RWPE2 (cell line): ENCODE results near the gene TMEM170B.

Experiments
- ATAC-seq: fragments of 200-7000 bp; cut with Tn5 transposase; 3 replicates; pipeline ENCODE4 v1.9.1; 2021; ENCODE audit warnings: low read depth
- DNase-seq: peaks from one replicate; pipeline ENCODE4 v3.0.0-alpha.2; 2020; ENCODE audit warnings: low spot score
- H3K27ac ChIP-seq: fragments of 450-650 bp; 2 replicates; pipeline ENCODE4 v1.5.1; 2017; ENCODE audit warnings: mild to moderate bottlenecking; ENCODE audit not compliant: poor library complexity, severe bottlenecking
- H3K27me3 ChIP-seq: fragments of 250-450 bp; sonication (Bioruptor Pico); 2 replicates; pipeline ENCODE4 v1.5.1; 2021; ENCODE audit warnings: mild to moderate bottlenecking, moderate library complexity; ENCODE audit not compliant: insufficient read depth, poor library complexity, severe bottlenecking
- H3K36me3 ChIP-seq: fragments of 250-450 bp; sonication (Bioruptor Pico); 2 replicates; pipeline ENCODE4 v1.5.1; 2020; ENCODE audit warnings: low read depth, mild to moderate bottlenecking, moderate library complexity
- H3K4me1 ChIP-seq: fragments of 250-450 bp; sonication (Bioruptor Pico); 2 replicates; pipeline ENCODE4 v1.5.1; 2021; ENCODE audit warnings: mild to moderate bottlenecking, moderate library complexity; ENCODE audit not compliant: insufficient read depth, poor library complexity, severe bottlenecking
- H3K4me3 ChIP-seq: fragments of 250-450 bp; sonication (Bioruptor Pico); 2 replicates; pipeline ENCODE4 v1.5.1; 2021; ENCODE audit warnings: mild to moderate bottlenecking, moderate library complexity; ENCODE audit not compliant: severe bottlenecking
- H3K9me3 ChIP-seq: fragments of 250-450 bp; sonication (Bioruptor Pico); 2 replicates; pipeline ENCODE4 v1.5.1; 2021; ENCODE audit warnings: mild to moderate bottlenecking, moderate library complexity; ENCODE audit not compliant: severe bottlenecking
- TF ChIP-seq, protein P1 (sequence below): fragments of 450-650 bp; IDR thresholded peaks from one replicate; pipeline ENCODE4 v1.5.1; 2017; ENCODE audit warnings: mild to moderate bottlenecking, moderate library complexity; ENCODE audit not compliant: poor library complexity, severe bottlenecking

Gene TMEM170B

DNA sequence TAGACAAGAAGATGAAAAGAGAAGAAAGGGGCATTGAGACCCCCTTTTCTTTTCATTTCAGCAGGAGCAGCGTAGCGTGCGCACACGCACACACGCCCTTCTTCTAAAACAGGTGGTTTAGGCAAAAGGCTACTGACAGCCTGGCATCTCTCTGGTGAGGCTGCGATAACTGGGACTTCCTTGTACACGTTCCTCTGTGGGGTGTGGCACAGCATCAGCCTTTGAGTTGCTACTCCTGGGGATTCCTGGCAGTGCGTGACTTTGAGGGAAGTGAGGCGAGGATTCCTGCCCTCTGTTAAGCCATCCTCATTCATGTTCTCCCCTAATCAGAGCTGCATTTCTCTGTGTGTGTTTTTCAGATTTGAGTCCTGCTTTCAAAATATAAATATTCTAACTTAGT is 94.7 kb downstream of the TMEM170B start:
- Histone ChIP-seq H3K36me3 (no peaks in the 10 kb centered on the region), H3K27me3 (no peaks in the 10 kb centered on the region), H3K27ac (no peak overlapping the region), H3K9me3 (no peaks in the 10 kb centered on the region), H3K4me3 (no peak overlapping the region), H3K4me1 (no peaks in the 10 kb centered on the region)
- DNase-seq = no peak
- TF ChIP-seq, protein P1, sequence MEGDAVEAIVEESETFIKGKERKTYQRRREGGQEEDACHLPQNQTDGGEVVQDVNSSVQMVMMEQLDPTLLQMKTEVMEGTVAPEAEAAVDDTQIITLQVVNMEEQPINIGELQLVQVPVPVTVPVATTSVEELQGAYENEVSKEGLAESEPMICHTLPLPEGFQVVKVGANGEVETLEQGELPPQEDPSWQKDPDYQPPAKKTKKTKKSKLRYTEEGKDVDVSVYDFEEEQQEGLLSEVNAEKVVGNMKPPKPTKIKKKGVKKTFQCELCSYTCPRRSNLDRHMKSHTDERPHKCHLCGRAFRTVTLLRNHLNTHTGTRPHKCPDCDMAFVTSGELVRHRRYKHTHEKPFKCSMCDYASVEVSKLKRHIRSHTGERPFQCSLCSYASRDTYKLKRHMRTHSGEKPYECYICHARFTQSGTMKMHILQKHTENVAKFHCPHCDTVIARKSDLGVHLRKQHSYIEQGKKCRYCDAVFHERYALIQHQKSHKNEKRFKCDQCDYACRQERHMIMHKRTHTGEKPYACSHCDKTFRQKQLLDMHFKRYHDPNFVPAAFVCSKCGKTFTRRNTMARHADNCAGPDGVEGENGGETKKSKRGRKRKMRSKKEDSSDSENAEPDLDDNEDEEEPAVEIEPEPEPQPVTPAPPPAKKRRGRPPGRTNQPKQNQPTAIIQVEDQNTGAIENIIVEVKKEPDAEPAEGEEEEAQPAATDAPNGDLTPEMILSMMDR = no peak
- peak; percentile 96 for ATAC-seq

DNA sequence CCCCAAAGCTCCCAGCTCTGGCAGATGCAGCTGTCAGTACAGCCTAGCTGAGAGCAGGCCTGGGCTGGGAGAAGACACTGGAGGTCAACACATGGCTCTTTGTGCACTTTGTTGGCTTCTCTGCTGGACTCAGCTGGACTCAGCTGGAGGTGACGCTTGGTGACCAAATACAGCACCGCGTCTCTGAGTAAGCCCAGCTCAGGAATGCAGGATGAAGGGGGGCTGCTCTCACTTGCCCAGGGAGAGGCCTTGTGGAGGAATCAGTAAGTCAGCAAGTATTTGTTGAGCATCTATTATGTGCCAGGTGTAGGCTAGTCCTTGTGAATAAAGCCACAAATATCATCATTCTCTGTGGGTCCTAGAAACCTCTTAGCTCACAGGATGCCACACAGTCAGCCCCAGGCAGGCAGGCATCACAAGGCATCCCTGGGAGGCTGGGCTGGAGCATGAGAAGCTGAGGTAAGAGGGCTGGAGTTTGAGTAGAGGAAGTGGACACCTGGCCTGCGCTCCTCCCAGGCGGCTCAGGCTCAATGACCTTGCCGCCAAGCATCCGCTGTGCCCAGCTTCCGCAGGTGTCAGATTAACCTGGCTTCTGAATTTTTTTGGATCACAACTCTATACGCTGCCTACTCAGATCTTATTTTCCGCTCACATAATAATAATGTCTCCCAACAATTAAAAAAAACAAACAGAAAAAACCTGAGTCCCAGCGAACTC is 95.4 kb downstream of the TMEM170B start:
- H3K27me3 ChIP-seq = no peaks in the 10 kb centered on the region
- ATAC-seq (peak; percentile 35; the same call in 2 of the 3 replicates), DNase-seq (no peak)
- H3K4me3 ChIP-seq = no peak overlapping the region
- no peaks in the 10 kb centered on the region for H3K9me3 ChIP-seq
- H3K27ac ChIP-seq = no peak overlapping the region
- no peaks in the 10 kb centered on the region for H3K4me1 ChIP-seq
- TF ChIP-seq, protein P1 = no peak
- H3K36me3 ChIP-seq = no peaks in the 10 kb centered on the region
